Measurements from ENCODE around the gene DGKD. TPM values are rescaled to one million over a fixed set of nuclear protein-coding genes. Genes with fewer than 3 reads are reported as not detected.

DGKD gene
- total RNA-seq, 1 experiment from 2014 or later = 52.0 TPM

- RAD21 ChIA-PET (ENCODE audit: low non-redundant PET in 1 of 2, low total read pairs in 2 of 2, uncharacterized antibody in 2 of 2, unreplicated experiment in 2 of 2) = no interaction called here
- TF ChIP-seq ELF1 (IDR thresholded peaks at IDR 0.05; ENCODE audit: borderline replicate concordance, low read depth) (no peak), CTCF (IDR thresholded peaks at IDR 0.05 in 2 of 3, conservative IDR thresholded peaks at IDR 0.05 in 1 of 3; ENCODE audit: borderline replicate concordance in 1 of 3, insufficient read depth in 1 of 3, low read depth in 2 of 3, low read length in 2 of 3) (no peak), JUND (IDR thresholded peaks at IDR 0.05) (no peak), CEBPB (IDR thresholded peaks at IDR 0.05; ENCODE audit: low read depth) (no peak), YY1 (IDR thresholded peaks at IDR 0.05; ENCODE audit: extremely low read depth, insufficient replicate concordance, low read depth, low read length) (no peak), POLR2A (IDR thresholded peaks at IDR 0.05; ENCODE audit: borderline replicate concordance, extremely low read depth, insufficient read depth, insufficient read length) (no peak), ATF3 (IDR thresholded peaks at IDR 0.05) (no peak), REST (IDR thresholded peaks at IDR 0.05; ENCODE audit: low read depth) (no peak)
- no peaks in the 10 kb centered on the region for H3K4me1 ChIP-seq (ENCODE audit: control insufficient read depth in 1 of 2, insufficient read depth in 2 of 2, low read length in 2 of 2)
- no peak overlapping the region for H3K27ac ChIP-seq (ENCODE audit: low read depth, low read length)
- no TSS peak for BruUV-seq (replicated peaks)
- H3K27me3 ChIP-seq (ENCODE audit: insufficient read depth, low read length) = no peaks in the 10 kb centered on the region
- no peaks in the 10 kb centered on the region for H3K9me2 ChIP-seq (ENCODE audit: insufficient read depth)
- H3K9ac ChIP-seq (ENCODE audit: low read length) = no peak overlapping the region
- no peak overlapping the region for H3K4me2 ChIP-seq (ENCODE audit: low read length)
- H3K9me3 ChIP-seq (ENCODE audit: control insufficient read depth in 1 of 2, insufficient read depth in 1 of 2, low read depth in 1 of 2, low read length in 2 of 2) = no peaks in the 10 kb centered on the region
- no peak overlapping the region for H3K4me3 ChIP-seq (replicated peaks in 1 of 2; ENCODE audit: low read depth in 1 of 2, low read length in 2 of 2)
- H3K36me3 ChIP-seq (ENCODE audit: control insufficient read depth in 1 of 2, insufficient read depth in 2 of 2, low read length in 2 of 2) = no peaks in the 10 kb centered on the region
- DNase-seq (ENCODE audit: low read depth, low spot score) (no peak), ATAC-seq (no peak)
- CTCF ChIA-PET = interaction anchor here (5.8 kb wide), 1 partner anchor 40 kb away, joined by 73 read pairs; no protein-coding TSS in a partner anchor
- POLR2A ChIA-PET = no interaction called here
- H2AFZ ChIP-seq (ENCODE audit: low read depth, low read length, poor library complexity, severe bottlenecking) = no peak overlapping the region
- H3K79me2 ChIP-seq (ENCODE audit: insufficient read depth, low read length) = 0 out of 2 replicates have a peak, but pooled peaks cover 5% of the 10 kb centered on the region
- H4K20me1 ChIP-seq (ENCODE audit: insufficient read depth) = no peaks in the 10 kb centered on the region
- intact Hi-C loops (cut with micrococcal nuclease) = no loop called here
Observed at GRCh38 chr2:233402789-233403188, 48.5 kb downstream of the DGKD start.
